Panc1 (cell line): ENCODE measurements around the gene EID2B. TPM values are rescaled to one million over a fixed set of nuclear protein-coding genes. Genes with fewer than 3 reads are reported as not detected.

Experiments
- ATAC-seq: fragments of 200-7000 bp; cut with Tn5 transposase; 2 replicates; pipeline ENCODE4 v1.9.1; 2020; ENCODE audit warnings: mild to moderate bottlenecking, moderate library complexity
- BruUV-seq: library from RNA; stranded (reverse); fragments of 400-500 nt; replicated peaks from 2 replicates; lab custom pipeline; 2021; lab: Mats Ljungman, UMichigan
- CTCF ChIA-PET: fragments of 300-600 bp; sonication (Branson Sonifier 250); formaldehyde crosslinking; loops from one replicate; lab custom pipeline; 2022; ENCODE audit warnings: antibody characterized with exemption; lab: Charles Lee
- POLR2A ChIA-PET: fragments of 300-600 bp; sonication (Branson Sonifier 250); formaldehyde crosslinking; loops from one replicate; lab custom pipeline; 2022; ENCODE audit warnings: antibody characterized with exemption; lab: Charles Lee
- DNase-seq: peaks from one replicate; pipeline ENCODE4 v3.0.0-alpha.2; 2010; ENCODE audit warnings: low read depth, low spot score
- H3K27ac ChIP-seq: 2 replicates; pipeline ENCODE4 v1.5.1; 2011; ENCODE audit warnings: mild to moderate bottlenecking, low read length, inconsistent platforms
- H3K27me3 ChIP-seq: fragments of 200-500 bp; sonication (Bioruptor generic); 2 replicates; pipeline ENCODE4 v1.6.0; 2014; ENCODE audit warnings: low read length, inconsistent platforms; ENCODE audit not compliant: control insufficient read depth, insufficient read depth
- H3K36me3 ChIP-seq: fragments of 200-500 bp; sonication (Bioruptor generic); 2 replicates; pipeline ENCODE4 v1.5.1; 2014; ENCODE audit warnings: inconsistent platforms, mild to moderate bottlenecking, low read length, moderate library complexity; ENCODE audit not compliant: control insufficient read depth, insufficient read depth
- H3K4me1 ChIP-seq: 2 replicates; pipeline ENCODE4 v1.5.1; 2011; ENCODE audit warnings: inconsistent platforms, mild to moderate bottlenecking, low read length, moderate library complexity; ENCODE audit not compliant: control insufficient read depth, insufficient read depth
- H3K4me3 ChIP-seq, 2 experiments: 2 replicates each; pipeline ENCODE4 v1.5.1; 2011 to 2012; ENCODE audit warnings: low read depth in 2 of 2, low read length in 2 of 2, mild to moderate bottlenecking in 2 of 2, inconsistent platforms in 1 of 2, moderate library complexity in 1 of 2
- H3K9me3 ChIP-seq: fragments of 200-500 bp; sonication (Bioruptor generic); 2 replicates; pipeline ENCODE4 v1.5.1; 2014; ENCODE audit warnings: low read depth, mild to moderate bottlenecking, inconsistent platforms, low read length, moderate library complexity; ENCODE audit not compliant: control insufficient read depth, insufficient read depth
- POLR2AphosphoS5 ChIP-seq: IDR thresholded peaks from 2 replicates; pipeline ENCODE4 v1.6.1; 2012; ENCODE audit warnings: mild to moderate bottlenecking, low read depth, low read length, moderate library complexity
- SIN3A ChIP-seq: IDR thresholded peaks from 2 replicates; pipeline ENCODE4 v1.6.1; 2012; ENCODE audit warnings: low read depth, mild to moderate bottlenecking, low read length, moderate library complexity, borderline replicate concordance; ENCODE audit not compliant: insufficient read depth
- TCF7L2 ChIP-seq: IDR thresholded peaks from 2 replicates; pipeline ENCODE4 v1.6.1; 2011; ENCODE audit warnings: mild to moderate bottlenecking, low read depth, low read length, inconsistent platforms
- in situ Hi-C: cut with HindIII; loops from 2 replicates; pipeline ENCODE4 v1.10.0; 2016; ENCODE audit warnings: low sequenced_read_pairs, low pct_unique_long_range_greater_than_20kb
- intact Hi-C: fragments of 100-400 bp; cut with micrococcal nuclease; formaldehyde crosslinking; loops from one replicate; pipeline ENCODE4 v1.10.0; 2022; ENCODE audit not compliant: unreplicated experiment
- total RNA-seq: library from RNA; stranded (reverse); gene quantifications from one replicate; pipeline ENCODE4 v1.2.1, GENCODE V29; 2021; ENCODE audit not compliant: unreplicated experiment
- TF ChIP-seq, protein P1 (sequence below), 2 experiments: IDR thresholded peaks; 2 replicates each; pipeline ENCODE4 v1.6.1; 2011 to 2012; ENCODE audit warnings: low read depth in 2 of 2, control low read depth in 1 of 2, low read length in 1 of 2, mild to moderate bottlenecking in 1 of 2, moderate library complexity in 1 of 2; ENCODE audit not compliant: insufficient read depth in 1 of 2
- TF ChIP-seq, protein P2 (sequence below): fragments of 450-650 bp; IDR thresholded peaks from 2 replicates; pipeline ENCODE4 v1.5.1; 2017; ENCODE audit warnings: mild to moderate bottlenecking

EID2B gene
- total RNA-seq, 1 experiment from 2014 or later: 37.7 TPM

DNA sequence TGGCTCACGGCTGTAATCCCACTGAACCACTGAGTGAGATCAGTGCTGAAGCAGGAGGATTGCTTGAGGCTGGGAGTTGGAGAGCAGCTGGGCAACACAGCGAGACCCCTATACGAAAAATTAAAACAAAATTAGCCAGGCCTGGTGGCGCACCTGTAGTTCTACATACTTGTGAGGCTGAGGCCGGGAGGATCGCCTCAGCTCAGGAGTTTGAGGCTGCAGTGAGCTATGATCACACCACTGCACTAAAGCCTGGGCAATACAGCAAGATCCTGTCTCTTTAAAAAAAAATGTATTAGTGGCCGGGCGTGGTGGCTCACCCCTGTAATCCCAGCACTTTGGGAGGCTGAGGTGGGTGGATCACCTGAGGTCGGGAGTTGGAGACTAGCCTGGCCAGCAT, 24.0 kb downstream of the EID2B start:
- peak overlapping the region in 1 of 2 experiments; percentile 58; a peak in 2 of 4 replicates for H3K4me3 ChIP-seq
- intact Hi-C loops: no loop called here

DNA sequence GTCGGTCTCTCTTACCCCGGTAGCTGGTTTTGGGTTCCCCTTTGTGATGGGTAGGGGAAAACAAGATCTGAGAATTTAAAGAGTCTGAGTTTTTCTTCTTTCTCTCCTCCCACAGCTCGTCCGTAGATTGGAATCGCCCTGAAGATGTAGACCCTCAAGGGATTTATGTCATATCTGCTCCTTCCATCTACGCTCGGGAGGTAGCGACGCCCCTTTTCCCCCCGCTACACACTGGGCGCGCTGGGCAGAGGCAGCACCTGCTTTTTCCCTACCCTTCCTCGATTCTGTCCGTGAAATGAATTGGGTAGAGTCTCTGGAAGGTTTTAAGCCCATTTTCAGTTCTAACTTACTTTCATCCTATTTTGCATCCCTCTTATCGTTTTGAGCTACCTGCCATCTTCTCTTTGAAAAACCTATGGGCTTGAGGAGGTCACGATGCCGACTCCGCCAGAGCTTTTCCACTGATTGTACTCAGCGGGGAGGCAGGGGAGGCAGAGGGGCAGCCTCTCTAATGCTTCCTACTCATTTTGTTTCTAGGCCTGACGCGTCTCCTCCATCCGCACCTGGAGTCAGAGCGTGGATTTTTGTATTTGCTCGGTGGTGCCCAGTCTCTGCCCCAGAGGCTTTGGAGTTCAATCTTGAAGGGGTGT, 24.8 kb downstream of the EID2B start:
- H3K27ac ChIP-seq: peak overlapping the region; percentile 81
- TF ChIP-seq, protein P1, sequence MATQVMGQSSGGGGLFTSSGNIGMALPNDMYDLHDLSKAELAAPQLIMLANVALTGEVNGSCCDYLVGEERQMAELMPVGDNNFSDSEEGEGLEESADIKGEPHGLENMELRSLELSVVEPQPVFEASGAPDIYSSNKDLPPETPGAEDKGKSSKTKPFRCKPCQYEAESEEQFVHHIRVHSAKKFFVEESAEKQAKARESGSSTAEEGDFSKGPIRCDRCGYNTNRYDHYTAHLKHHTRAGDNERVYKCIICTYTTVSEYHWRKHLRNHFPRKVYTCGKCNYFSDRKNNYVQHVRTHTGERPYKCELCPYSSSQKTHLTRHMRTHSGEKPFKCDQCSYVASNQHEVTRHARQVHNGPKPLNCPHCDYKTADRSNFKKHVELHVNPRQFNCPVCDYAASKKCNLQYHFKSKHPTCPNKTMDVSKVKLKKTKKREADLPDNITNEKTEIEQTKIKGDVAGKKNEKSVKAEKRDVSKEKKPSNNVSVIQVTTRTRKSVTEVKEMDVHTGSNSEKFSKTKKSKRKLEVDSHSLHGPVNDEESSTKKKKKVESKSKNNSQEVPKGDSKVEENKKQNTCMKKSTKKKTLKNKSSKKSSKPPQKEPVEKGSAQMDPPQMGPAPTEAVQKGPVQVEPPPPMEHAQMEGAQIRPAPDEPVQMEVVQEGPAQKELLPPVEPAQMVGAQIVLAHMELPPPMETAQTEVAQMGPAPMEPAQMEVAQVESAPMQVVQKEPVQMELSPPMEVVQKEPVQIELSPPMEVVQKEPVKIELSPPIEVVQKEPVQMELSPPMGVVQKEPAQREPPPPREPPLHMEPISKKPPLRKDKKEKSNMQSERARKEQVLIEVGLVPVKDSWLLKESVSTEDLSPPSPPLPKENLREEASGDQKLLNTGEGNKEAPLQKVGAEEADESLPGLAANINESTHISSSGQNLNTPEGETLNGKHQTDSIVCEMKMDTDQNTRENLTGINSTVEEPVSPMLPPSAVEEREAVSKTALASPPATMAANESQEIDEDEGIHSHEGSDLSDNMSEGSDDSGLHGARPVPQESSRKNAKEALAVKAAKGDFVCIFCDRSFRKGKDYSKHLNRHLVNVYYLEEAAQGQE (IDR thresholded peaks at IDR 0.05; ENCODE audit: insufficient read depth in 1 of 2, low read depth in 2 of 2, low read length in 1 of 2): no peak
- no peak for TF ChIP-seq SIN3A
- TF ChIP-seq TCF7L2: no peak
- no peak for TF ChIP-seq POLR2AphosphoS5
- TF ChIP-seq, protein P2, sequence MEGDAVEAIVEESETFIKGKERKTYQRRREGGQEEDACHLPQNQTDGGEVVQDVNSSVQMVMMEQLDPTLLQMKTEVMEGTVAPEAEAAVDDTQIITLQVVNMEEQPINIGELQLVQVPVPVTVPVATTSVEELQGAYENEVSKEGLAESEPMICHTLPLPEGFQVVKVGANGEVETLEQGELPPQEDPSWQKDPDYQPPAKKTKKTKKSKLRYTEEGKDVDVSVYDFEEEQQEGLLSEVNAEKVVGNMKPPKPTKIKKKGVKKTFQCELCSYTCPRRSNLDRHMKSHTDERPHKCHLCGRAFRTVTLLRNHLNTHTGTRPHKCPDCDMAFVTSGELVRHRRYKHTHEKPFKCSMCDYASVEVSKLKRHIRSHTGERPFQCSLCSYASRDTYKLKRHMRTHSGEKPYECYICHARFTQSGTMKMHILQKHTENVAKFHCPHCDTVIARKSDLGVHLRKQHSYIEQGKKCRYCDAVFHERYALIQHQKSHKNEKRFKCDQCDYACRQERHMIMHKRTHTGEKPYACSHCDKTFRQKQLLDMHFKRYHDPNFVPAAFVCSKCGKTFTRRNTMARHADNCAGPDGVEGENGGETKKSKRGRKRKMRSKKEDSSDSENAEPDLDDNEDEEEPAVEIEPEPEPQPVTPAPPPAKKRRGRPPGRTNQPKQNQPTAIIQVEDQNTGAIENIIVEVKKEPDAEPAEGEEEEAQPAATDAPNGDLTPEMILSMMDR: no peak
- ChIA-PET CTCF (interaction anchor here (0.5 to 4.5 kb wide), 12 partner anchors 9 to 692 kb away, joined by 3 to 34 read pairs (median 6); partner anchors contain the start of genes DLL3, EID2B, MED29 and PAF1), POLR2A (interaction anchor here (0.6 to 4.1 kb wide), 13 partner anchors 9 to 701 kb away, joined by 3 to 38 read pairs (median 4); partner anchors contain the start of genes DLL3, EID2B, RPS16 and SUPT5H)
- no peak for ATAC-seq
- H3K27me3 ChIP-seq: no peaks in the 10 kb centered on the region
- H3K4me1 ChIP-seq: peaks cover 21% of the 10 kb centered on the region
- intact Hi-C loops: loop anchor here (2.0 kb wide), 1 partner anchor 27 kb away; the partner anchor contains the start of gene TIMM50
- in situ Hi-C loops: no loop called here
- no peaks in the 10 kb centered on the region for H3K9me3 ChIP-seq
- BruUV-seq: TSS peak; percentile 93
- peak overlapping the region; percentile 39 to 58 for H3K4me3 ChIP-seq
- H3K36me3 ChIP-seq: no peaks in the 10 kb centered on the region
- DNase-seq: no peak

More for the DNA sequence above, 24.0 kb downstream of the EID2B start:
- Histone ChIP-seq H3K4me1 (peaks cover 16% of the 10 kb centered on the region), H3K27me3 (no peaks in the 10 kb centered on the region), H3K36me3 (no peaks in the 10 kb centered on the region), H3K9me3 (no peaks in the 10 kb centered on the region), H3K27ac (peak overlapping the region; percentile 81)
- ATAC-seq (no peak), DNase-seq (no peak)
- POLR2A ChIA-PET: interaction anchor here (0.5 to 4.1 kb wide), 7 partner anchors 10 to 75 kb away, joined by 3 to 38 read pairs (median 4); partner anchors contain the start of gene RPS16
- TF ChIP-seq TCF7L2: no peak
- no peak for TF ChIP-seq POLR2AphosphoS5
- TF ChIP-seq SIN3A: no peak
- TF ChIP-seq, protein P1 (IDR thresholded peaks at IDR 0.05; ENCODE audit: insufficient read depth in 1 of 2, low read depth in 2 of 2, low read length in 1 of 2): no peak
- TF ChIP-seq, protein P2: no peak
- BruUV-seq: no TSS peak
- CTCF ChIA-PET: interaction anchor here (0.6 to 4.5 kb wide), 9 partner anchors 8 to 164 kb away, joined by 3 to 34 read pairs (median 5); partner anchors contain the start of genes EID2B, MED29 and PAF1
- in situ Hi-C loops: no loop called here
